ENCODE data around the gene PHACTR3.
"Not testable (repeated sequence)": the region's sequence is repeated elsewhere in the genome, so short reads cannot be mapped to it uniquely, and the experiment has no call there.

PHACTR3 gene

GRCh38 chr20:59611286-59611685, 6.9 kb downstream of the PHACTR3 start:
- H3K4me3 ChIP-seq (ENCODE audit: low read depth, low read length): no peak overlapping the region
- DNase-seq (ENCODE audit: low read depth): no peak

GRCh38 chr20:59613861-59614260, 9.5 kb downstream of the PHACTR3 start:
- no peak for DNase-seq (ENCODE audit: low read depth)
- H3K4me3 ChIP-seq (ENCODE audit: low read depth, low read length): no peak overlapping the region

GRCh38 chr20:59614714-59615113, 10.4 kb downstream of the PHACTR3 start:
- DNase-seq (ENCODE audit: low read depth): no peak
- H3K4me3 ChIP-seq (ENCODE audit: low read depth, low read length): no peak overlapping the region

- no peak for DNase-seq (ENCODE audit: low read depth)
- no peak overlapping the region for H3K4me3 ChIP-seq (ENCODE audit: low read depth, low read length)
Measured at GRCh38 chr20:59616306-59616705, 12.0 kb downstream of the PHACTR3 start.

- DNase-seq (ENCODE audit: low read depth): no peak
- H3K4me3 ChIP-seq (ENCODE audit: low read depth, low read length): no peak overlapping the region
Measured at GRCh38 chr20:59617221-59617620, 12.9 kb downstream of the PHACTR3 start.

- H3K4me3 ChIP-seq (ENCODE audit: low read depth, low read length): no peak overlapping the region
- no peak for DNase-seq (ENCODE audit: low read depth)
Measured at GRCh38 chr20:59618131-59618530, 13.8 kb downstream of the PHACTR3 start.

GRCh38 chr20:59618585-59618984, 14.2 kb downstream of the PHACTR3 start:
- not testable (repeated sequence) for DNase-seq (ENCODE audit: low read depth); H3K4me3 ChIP-seq (ENCODE audit: low read depth, low read length)

- no peak overlapping the region for H3K4me3 ChIP-seq (ENCODE audit: low read depth, low read length)
- DNase-seq (ENCODE audit: low read depth): no peak
Measured at GRCh38 chr20:59620860-59621505, 16.6 kb downstream of the PHACTR3 start.

GRCh38 chr20:59622496-59622895, 18.2 kb downstream of the PHACTR3 start:
- no peak overlapping the region for H3K4me3 ChIP-seq (ENCODE audit: low read depth, low read length)
- no peak for DNase-seq (ENCODE audit: low read depth)

GRCh38 chr20:59623133-59623532, 18.8 kb downstream of the PHACTR3 start:
- H3K4me3 ChIP-seq (ENCODE audit: low read depth, low read length): no peak overlapping the region
- no peak for DNase-seq (ENCODE audit: low read depth)

- DNase-seq (ENCODE audit: low read depth): no peak
- no peak overlapping the region for H3K4me3 ChIP-seq (ENCODE audit: low read depth, low read length)
Measured at GRCh38 chr20:59623583-59623982, 19.2 kb downstream of the PHACTR3 start.

GRCh38 chr20:59624401-59624800, 20.1 kb downstream of the PHACTR3 start:
- no peak for DNase-seq (ENCODE audit: low read depth)
- H3K4me3 ChIP-seq (ENCODE audit: low read depth, low read length): no peak overlapping the region

GRCh38 chr20:59625214-59625922, 21.0 kb downstream of the PHACTR3 start:
- no peak overlapping the region for H3K4me3 ChIP-seq (ENCODE audit: low read depth, low read length)
- no peak for DNase-seq (ENCODE audit: low read depth)

- H3K4me3 ChIP-seq (ENCODE audit: low read depth, low read length): no peak overlapping the region
- no peak for DNase-seq (ENCODE audit: low read depth)
Measured at GRCh38 chr20:59627298-59627697, 23.0 kb downstream of the PHACTR3 start.

GRCh38 chr20:59628171-59628570, 23.8 kb downstream of the PHACTR3 start:
- no peak overlapping the region for H3K4me3 ChIP-seq (ENCODE audit: low read depth, low read length)
- DNase-seq (ENCODE audit: low read depth): no peak

- no peak for DNase-seq (ENCODE audit: low read depth)
- H3K4me3 ChIP-seq (ENCODE audit: low read depth, low read length): no peak overlapping the region
Measured at GRCh38 chr20:59629141-59630045, 25.1 kb downstream of the PHACTR3 start.

- H3K4me3 ChIP-seq (ENCODE audit: low read depth, low read length): no peak overlapping the region
- DNase-seq (ENCODE audit: low read depth): no peak
Measured at GRCh38 chr20:59630526-59630925, 26.2 kb downstream of the PHACTR3 start.

GRCh38 chr20:59631751-59632540, 27.6 kb downstream of the PHACTR3 start:
- DNase-seq (ENCODE audit: low read depth): no peak

GRCh38 chr20:59632541-59633113, 28.3 kb downstream of the PHACTR3 start:
- no peak overlapping the region for H3K4me3 ChIP-seq (ENCODE audit: low read depth, low read length)
- no peak for DNase-seq (ENCODE audit: low read depth)

More at GRCh38 chr20:59631751-59632540, 27.6 kb downstream of the PHACTR3 start:
- H3K4me3 ChIP-seq (ENCODE audit: low read depth, low read length): no peak overlapping the region
